Measurements from ENCODE around the gene ISL2.
"Not testable (repeated sequence)": the region's sequence is repeated elsewhere in the genome, so short reads cannot be mapped to it uniquely, and the experiment has no call there.

The ISL2 gene

DNA sequence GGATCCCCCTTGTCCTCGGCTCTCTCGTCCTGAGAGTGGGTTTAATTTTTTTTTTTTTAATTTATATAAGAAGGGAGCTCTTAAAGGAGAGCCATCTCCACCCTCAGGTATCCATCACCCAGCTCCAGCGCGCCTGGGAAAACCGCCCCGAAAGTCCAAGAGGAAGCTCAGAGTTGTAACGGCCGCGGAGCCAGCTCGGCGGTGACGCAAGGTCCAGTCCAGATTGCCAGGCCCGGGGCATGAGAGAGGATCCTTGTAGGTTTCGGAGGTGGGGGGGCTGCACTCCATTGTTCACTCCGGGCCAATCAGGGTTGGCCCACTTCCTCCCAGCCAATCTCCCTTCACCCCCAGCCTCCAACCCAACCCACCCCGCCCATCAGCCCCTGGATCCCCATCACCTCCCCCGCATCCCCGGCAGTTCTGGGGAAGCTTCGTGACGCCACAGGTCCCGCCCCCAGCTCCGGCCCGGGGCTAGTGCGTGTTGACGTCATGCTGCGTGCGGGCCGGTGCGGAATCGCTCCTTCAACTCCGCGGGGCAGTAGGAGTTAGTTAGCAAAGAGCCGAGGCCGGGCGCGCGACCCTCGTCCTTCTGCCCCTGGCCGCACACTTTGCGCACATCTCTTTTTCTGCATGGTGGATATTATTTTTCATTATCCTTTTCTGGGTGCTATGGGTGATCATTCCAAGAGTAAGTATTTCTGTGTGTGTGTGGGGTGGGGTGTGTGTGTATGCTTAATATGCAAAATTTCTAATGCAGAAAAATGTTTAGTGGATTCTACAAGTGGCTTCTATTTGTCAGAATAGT, at the start of gene ISL2:
Gene ISL2 (plus strand): TSS at position 520 of the 805 bp plus-strand sequence. CDS start 111 bp downstream, at position 631.
- TF ChIP-seq, protein P1, sequence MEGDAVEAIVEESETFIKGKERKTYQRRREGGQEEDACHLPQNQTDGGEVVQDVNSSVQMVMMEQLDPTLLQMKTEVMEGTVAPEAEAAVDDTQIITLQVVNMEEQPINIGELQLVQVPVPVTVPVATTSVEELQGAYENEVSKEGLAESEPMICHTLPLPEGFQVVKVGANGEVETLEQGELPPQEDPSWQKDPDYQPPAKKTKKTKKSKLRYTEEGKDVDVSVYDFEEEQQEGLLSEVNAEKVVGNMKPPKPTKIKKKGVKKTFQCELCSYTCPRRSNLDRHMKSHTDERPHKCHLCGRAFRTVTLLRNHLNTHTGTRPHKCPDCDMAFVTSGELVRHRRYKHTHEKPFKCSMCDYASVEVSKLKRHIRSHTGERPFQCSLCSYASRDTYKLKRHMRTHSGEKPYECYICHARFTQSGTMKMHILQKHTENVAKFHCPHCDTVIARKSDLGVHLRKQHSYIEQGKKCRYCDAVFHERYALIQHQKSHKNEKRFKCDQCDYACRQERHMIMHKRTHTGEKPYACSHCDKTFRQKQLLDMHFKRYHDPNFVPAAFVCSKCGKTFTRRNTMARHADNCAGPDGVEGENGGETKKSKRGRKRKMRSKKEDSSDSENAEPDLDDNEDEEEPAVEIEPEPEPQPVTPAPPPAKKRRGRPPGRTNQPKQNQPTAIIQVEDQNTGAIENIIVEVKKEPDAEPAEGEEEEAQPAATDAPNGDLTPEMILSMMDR (IDR thresholded peaks at IDR 0.05; ENCODE audit: insufficient read depth, low read depth, low read length, missing control alignments): no peak
- peak; percentile 97 for DNase-seq (ENCODE audit: low read depth)
- H3K4me3 ChIP-seq (ENCODE audit: low read depth, low read length): peak within 1 kb of the TSS; percentile 69

DNA sequence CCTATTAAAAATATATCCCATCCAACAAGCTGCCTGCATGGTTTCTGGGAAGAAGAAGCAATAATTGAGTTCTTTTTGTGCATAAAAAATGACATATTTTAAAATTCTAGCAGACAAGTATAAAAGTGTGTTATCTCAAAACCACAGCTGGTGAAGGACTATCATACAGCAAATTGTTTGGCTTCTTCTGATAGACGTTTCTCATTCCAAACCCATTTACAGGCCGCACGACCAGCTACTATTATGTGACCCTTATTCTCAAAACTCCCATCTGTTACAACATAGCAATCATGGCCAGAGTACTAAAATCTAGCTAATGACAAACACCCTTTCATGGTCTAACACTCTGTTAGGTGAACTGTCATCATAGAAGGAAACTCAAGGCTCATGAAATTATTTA, 47.0 kb upstream of the ISL2 start:
- H3K4me3 ChIP-seq (ENCODE audit: low read depth, low read length): no peak overlapping the region
- TF ChIP-seq, protein P1 (IDR thresholded peaks at IDR 0.05; ENCODE audit: insufficient read depth, low read depth, low read length, missing control alignments): no peak
- no peak for DNase-seq (ENCODE audit: low read depth)

DNA sequence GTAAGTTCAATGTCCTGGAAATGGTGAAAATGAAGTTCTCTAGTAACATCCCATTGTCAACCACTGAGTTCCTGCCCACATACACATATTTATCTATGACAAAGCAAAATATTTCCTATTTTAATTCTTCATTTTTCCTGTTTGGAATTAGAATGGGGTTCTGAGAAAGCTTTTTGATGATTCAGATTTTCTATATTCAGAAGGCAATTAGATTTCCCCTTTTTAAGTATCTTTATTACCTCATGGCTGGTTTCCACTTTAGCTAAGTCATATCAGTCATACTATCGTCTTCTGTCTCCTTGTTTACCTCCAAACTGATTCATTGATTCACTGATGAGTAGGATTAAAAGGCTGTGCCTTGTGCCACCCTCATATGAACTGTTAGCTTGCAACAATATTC, 43.2 kb upstream of the ISL2 start:
- TF ChIP-seq, protein P1 (IDR thresholded peaks at IDR 0.05; ENCODE audit: insufficient read depth, low read depth, low read length, missing control alignments): no peak
- no peak for DNase-seq (ENCODE audit: low read depth)
- H3K4me3 ChIP-seq (ENCODE audit: low read depth, low read length): no peak overlapping the region

DNA sequence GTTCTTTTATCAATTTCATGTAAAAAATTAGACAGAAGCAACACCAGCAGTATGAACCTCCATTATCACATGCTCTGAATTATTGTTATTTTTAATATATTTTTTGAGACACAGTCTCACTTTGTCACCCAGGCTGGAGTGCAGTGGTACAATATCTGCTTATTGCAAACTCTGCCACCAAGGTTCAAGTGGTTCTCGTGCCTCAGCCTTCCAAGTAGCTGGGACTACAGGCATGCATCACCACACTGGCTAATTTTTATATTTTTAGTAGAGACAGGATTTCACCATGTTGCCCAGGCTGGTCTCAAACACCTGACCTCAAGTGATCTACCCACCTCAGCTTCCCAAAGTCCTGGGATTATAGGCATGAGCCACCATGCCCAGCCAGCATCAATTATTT, 42.1 kb upstream of the ISL2 start:
- not testable (repeated sequence) for H3K4me3 ChIP-seq (ENCODE audit: low read depth, low read length); DNase-seq (ENCODE audit: low read depth)

DNA sequence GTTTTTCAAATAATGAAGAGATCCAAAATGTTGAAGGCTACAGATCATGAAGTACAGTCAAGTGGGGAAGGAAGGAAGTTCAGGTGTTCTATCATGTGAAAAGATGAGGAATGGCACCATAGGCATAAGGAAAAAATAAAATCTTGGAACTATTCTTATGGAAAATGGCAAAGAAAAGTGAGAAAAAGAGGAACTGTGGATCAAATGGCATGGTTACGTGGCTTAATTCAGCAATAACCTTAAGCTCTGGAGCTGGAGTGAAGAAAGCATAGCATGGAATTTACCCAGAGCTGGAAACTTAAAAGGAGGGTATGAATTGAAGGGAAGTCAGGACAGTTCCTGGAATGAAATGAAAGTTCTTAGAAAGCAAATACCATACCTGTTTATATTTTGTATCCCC, 39.7 kb upstream of the ISL2 start:
- TF ChIP-seq, protein P1 (IDR thresholded peaks at IDR 0.05; ENCODE audit: insufficient read depth, low read depth, low read length, missing control alignments): no peak
- DNase-seq (ENCODE audit: low read depth): no peak
- H3K4me3 ChIP-seq (ENCODE audit: low read depth, low read length): no peak overlapping the region

DNA sequence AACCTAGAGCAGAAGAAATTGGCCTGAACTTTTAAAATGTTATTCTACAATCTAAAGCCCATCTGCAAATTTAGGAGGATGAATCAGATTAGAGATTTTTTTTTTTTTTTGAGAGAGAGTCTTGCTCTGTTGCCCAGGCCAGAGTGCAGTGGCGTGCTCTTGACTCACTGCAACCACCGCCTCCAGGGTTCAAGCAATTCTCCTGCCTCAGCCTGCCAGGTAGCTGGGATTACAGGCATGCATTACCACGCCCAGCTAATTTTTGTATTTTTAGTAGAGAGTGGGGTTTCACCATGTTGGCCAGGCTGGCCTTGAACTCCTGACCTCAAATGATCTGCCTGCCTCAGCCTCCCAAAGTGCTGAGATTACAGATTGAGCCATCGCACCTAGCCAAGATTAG, 38.6 kb upstream of the ISL2 start:
- H3K4me3 ChIP-seq (ENCODE audit: low read depth, low read length); DNase-seq (ENCODE audit: low read depth): not testable (repeated sequence)

DNA sequence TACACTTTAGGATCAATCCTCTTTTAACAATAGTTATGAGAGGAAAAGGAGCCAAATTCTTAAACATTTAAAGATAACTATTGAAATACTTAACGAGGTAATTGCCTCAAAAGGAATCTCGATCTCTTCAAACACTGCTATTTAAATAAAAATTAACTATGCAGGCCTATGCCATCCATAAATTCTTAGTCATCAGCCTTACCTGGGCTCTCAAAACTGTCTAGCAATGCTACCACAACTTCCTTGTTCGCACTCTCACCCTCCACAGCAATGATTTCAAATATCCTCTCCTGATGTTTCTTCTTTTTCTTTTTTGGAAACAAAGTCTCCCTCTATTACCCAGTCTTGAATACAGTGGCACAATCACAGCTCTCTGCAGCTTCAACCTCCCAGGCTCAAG, 37.6 kb upstream of the ISL2 start:
- no peak for DNase-seq (ENCODE audit: low read depth)
- TF ChIP-seq, protein P1 (IDR thresholded peaks at IDR 0.05; ENCODE audit: insufficient read depth, low read depth, low read length, missing control alignments): no peak
- no peak overlapping the region for H3K4me3 ChIP-seq (ENCODE audit: low read depth, low read length)

DNA sequence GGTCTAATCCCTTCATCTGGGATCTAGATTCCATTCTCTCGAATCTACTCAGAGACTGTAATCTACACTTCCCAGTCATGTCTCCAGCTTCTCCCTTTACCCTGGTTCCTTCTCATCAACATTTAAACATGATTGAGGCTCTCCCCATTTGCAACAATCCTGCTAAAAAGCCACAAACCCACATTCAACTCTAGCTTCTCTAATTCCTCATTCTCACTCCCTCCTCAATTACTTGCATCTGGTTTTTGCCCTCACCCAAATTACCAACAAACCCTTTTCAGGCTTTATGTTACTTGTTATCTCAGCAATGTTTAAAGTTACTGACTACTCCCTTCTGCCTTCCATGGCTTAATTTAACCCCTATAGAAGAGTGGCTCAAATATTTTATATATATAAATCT, 36.8 kb upstream of the ISL2 start:
- DNase-seq (ENCODE audit: low read depth): no peak
- TF ChIP-seq, protein P1 (IDR thresholded peaks at IDR 0.05; ENCODE audit: insufficient read depth, low read depth, low read length, missing control alignments): no peak
- H3K4me3 ChIP-seq (ENCODE audit: low read depth, low read length): no peak overlapping the region
